H7 (cell line): Measurements from ENCODE around the gene DNAAF8. TPM values are rescaled to one million over a fixed set of nuclear protein-coding genes. Genes with fewer than 3 reads are reported as not detected.

Source experiments
- total RNA-seq: library from RNA; depleted of rRNA; stranded (reverse); fragments of >200 nt; shearing (Covaris generic); gene quantifications from 2 replicates; pipeline ENCODE4 v1.2.3, GENCODE V29; 2014; rRNA removed

The DNAAF8 gene
- total RNA-seq, 1 experiment from 2014 or later: 1.1 TPM

Other genes starting within 250 kb of the DNAAF8 start
- 32.1 and 36.0 TPM in 2 replicates for gene CDIP1, start 195.8 kb upstream of the DNAAF8 start, total RNA-seq
- 0.38 and 0.41 TPM in 2 replicates for gene C16orf96, start 178.2 kb upstream of the DNAAF8 start, total RNA-seq
- 21.4 and 26.8 TPM in 2 replicates for gene UBALD1, start 119.6 kb upstream of the DNAAF8 start, total RNA-seq
- gene MGRN1, start 109.7 kb upstream of the DNAAF8 start, total RNA-seq: 35.6 and 42.8 TPM in 2 replicates
- gene NUDT16L1, start 41.0 kb upstream of the DNAAF8 start, total RNA-seq: 43.9 and 50.5 TPM in 2 replicates
- 19.5 and 21.8 TPM in 2 replicates for gene ANKS3, start 266 bp upstream of the DNAAF8 start, total RNA-seq
- gene ZNF500, start 32.6 kb downstream of the DNAAF8 start, total RNA-seq: 17.3 and 19.3 TPM in 2 replicates
- gene SEPTIN12, start 53.8 kb downstream of the DNAAF8 start, total RNA-seq: not detected in 2 replicates
- gene SMIM22, start 60.8 kb downstream of the DNAAF8 start, total RNA-seq: not detected in 2 replicates
- gene ROGDI, start 68.1 kb downstream of the DNAAF8 start, total RNA-seq: 26.4 and 37.0 TPM in 2 replicates
- gene GLYR1, start 112.8 kb downstream of the DNAAF8 start, total RNA-seq: 56.6 and 64.7 TPM in 2 replicates
- gene UBN1, start 112.9 kb downstream of the DNAAF8 start, total RNA-seq: 32.8 and 36.7 TPM in 2 replicates
- 9.2 and 10.2 TPM in 2 replicates for gene PPL, start 202.6 kb downstream of the DNAAF8 start, total RNA-seq
- 2.1 and 2.4 TPM in 2 replicates for gene SEC14L5, start 223.8 kb downstream of the DNAAF8 start, total RNA-seq